HL-60 (cell line): ENCODE measurements around the gene SSPN.

ENCODE experiments used
- DNase-seq, 2 experiments: peaks; one replicate each; pipeline ENCODE4 v3.0.0-alpha.2; 2010 to 2020; ENCODE audit warnings: low read depth in 1 of 2, low spot score in 1 of 2
- H3K27ac ChIP-seq: fragments of 250-450 bp; sonication (Bioruptor Pico); replicated peaks from 2 replicates; pipeline ENCODE4 v1.5.1; 2020; ENCODE audit warnings: mild to moderate bottlenecking, moderate library complexity
- H3K27me3 ChIP-seq: fragments of 250-450 bp; sonication (Bioruptor Pico); 2 replicates; pipeline ENCODE4 v1.5.1; 2021; ENCODE audit warnings: mild to moderate bottlenecking, moderate library complexity; ENCODE audit not compliant: insufficient read depth, poor library complexity, severe bottlenecking
- H3K4me3 ChIP-seq: replicated peaks from 2 replicates; pipeline ENCODE4 v1.5.1; 2011; ENCODE audit warnings: mild to moderate bottlenecking, control low read depth, low read length; ENCODE audit not compliant: insufficient read depth
- CTCF ChIP-seq: IDR thresholded peaks from one replicate; pipeline ENCODE4 v1.5.1; 2011; ENCODE audit warnings: low read length, control low read depth, inconsistent platforms; ENCODE audit not compliant: insufficient read depth
- GABPA ChIP-seq: IDR thresholded peaks from 2 replicates; pipeline ENCODE4 v1.6.1; 2012; ENCODE audit warnings: low read depth
- POLR2AphosphoS5 ChIP-seq: IDR thresholded peaks from 2 replicates; pipeline ENCODE4 v1.6.1; 2012; ENCODE audit warnings: low read depth
- SPI1 ChIP-seq: IDR thresholded peaks from 2 replicates; pipeline ENCODE4 v1.6.1; 2012; ENCODE audit warnings: low read depth, mild to moderate bottlenecking, borderline replicate concordance
- TF ChIP-seq, protein P1 (sequence below): IDR thresholded peaks from 2 replicates; pipeline ENCODE4 v1.6.1; 2012; ENCODE audit warnings: low read depth; ENCODE audit not compliant: insufficient replicate concordance

The SSPN gene

GRCh38 chr12:26287671-26288381 lies 92.5 kb downstream of the SSPN start:
- Histone ChIP-seq H3K4me3 (no peak overlapping the region), H3K27me3 (no peaks in the 10 kb centered on the region), H3K27ac (no peak overlapping the region)
- no peak for DNase-seq
- TF ChIP-seq POLR2AphosphoS5 (no peak), GABPA (no peak), CTCF (no peak), SPI1 (no peak)
- TF ChIP-seq, protein P1, sequence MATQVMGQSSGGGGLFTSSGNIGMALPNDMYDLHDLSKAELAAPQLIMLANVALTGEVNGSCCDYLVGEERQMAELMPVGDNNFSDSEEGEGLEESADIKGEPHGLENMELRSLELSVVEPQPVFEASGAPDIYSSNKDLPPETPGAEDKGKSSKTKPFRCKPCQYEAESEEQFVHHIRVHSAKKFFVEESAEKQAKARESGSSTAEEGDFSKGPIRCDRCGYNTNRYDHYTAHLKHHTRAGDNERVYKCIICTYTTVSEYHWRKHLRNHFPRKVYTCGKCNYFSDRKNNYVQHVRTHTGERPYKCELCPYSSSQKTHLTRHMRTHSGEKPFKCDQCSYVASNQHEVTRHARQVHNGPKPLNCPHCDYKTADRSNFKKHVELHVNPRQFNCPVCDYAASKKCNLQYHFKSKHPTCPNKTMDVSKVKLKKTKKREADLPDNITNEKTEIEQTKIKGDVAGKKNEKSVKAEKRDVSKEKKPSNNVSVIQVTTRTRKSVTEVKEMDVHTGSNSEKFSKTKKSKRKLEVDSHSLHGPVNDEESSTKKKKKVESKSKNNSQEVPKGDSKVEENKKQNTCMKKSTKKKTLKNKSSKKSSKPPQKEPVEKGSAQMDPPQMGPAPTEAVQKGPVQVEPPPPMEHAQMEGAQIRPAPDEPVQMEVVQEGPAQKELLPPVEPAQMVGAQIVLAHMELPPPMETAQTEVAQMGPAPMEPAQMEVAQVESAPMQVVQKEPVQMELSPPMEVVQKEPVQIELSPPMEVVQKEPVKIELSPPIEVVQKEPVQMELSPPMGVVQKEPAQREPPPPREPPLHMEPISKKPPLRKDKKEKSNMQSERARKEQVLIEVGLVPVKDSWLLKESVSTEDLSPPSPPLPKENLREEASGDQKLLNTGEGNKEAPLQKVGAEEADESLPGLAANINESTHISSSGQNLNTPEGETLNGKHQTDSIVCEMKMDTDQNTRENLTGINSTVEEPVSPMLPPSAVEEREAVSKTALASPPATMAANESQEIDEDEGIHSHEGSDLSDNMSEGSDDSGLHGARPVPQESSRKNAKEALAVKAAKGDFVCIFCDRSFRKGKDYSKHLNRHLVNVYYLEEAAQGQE, result no peak

DNA sequence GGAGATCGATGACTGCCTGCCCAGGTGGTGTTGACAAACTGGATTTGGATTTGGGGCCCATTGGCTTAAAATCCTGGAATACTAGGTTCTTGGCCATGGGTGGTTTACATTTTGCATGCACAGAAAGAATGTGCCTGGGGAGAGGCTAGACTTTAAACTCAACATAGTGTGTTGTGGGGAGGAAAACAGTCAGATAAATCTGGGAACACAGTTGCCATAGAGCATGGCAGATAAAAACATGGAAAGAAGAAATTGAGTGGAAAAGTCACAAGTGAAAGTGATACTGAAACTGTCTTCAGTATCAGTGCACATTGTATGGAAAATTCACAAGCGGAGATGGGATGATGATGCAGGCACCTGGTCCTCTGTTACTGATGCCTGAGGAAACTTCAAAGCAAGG lies 95.2 kb downstream of the SSPN start:
- no peak overlapping the region for H3K4me3 ChIP-seq
- TF ChIP-seq, protein P1, result no peak
- no peak for TF ChIP-seq GABPA
- no peak for TF ChIP-seq SPI1
- TF ChIP-seq CTCF, result no peak
- TF ChIP-seq POLR2AphosphoS5, result no peak
- no peaks in the 10 kb centered on the region for H3K27me3 ChIP-seq
- no peak overlapping the region for H3K27ac ChIP-seq
- no peak for DNase-seq

GRCh38 chr12:26292596-26292995 lies 97.2 kb downstream of the SSPN start:
- no peak overlapping the region for H3K27ac ChIP-seq
- TF ChIP-seq, protein P1, result no peak
- no peak for TF ChIP-seq CTCF
- TF ChIP-seq POLR2AphosphoS5, result no peak
- no peak for TF ChIP-seq SPI1
- no peaks in the 10 kb centered on the region for H3K27me3 ChIP-seq
- H3K4me3 ChIP-seq, result no peak overlapping the region
- no peak for DNase-seq
